IPS-20b (cell line): Measurements from ENCODE around the gene SOS1.

ENCODE experiments used
- H3K27ac ChIP-seq: one replicate; pipeline ENCODE4 v1.5.1; 2013; ENCODE audit warnings: low read length
- H3K27me3 ChIP-seq: 2 replicates; pipeline ENCODE4 v1.6.1; 2013; ENCODE audit warnings: mild to moderate bottlenecking, low read length, inconsistent platforms; ENCODE audit not compliant: insufficient read depth
- H3K36me3 ChIP-seq: 2 replicates; pipeline ENCODE4 v1.6.1; 2013; ENCODE audit warnings: low read depth, mild to moderate bottlenecking, inconsistent platforms, low read length, moderate library complexity; ENCODE audit not compliant: insufficient read depth
- H3K4me1 ChIP-seq: 2 replicates; pipeline ENCODE4 v1.6.1; 2013; ENCODE audit warnings: mild to moderate bottlenecking, control low read depth, inconsistent platforms, low read length, moderate library complexity; ENCODE audit not compliant: insufficient read depth
- H3K4me3 ChIP-seq: 2 replicates; pipeline ENCODE4 v1.5.1; 2013; ENCODE audit warnings: mild to moderate bottlenecking, low read length, inconsistent platforms
- H3K9ac ChIP-seq: 2 replicates; pipeline ENCODE4 v1.6.1; 2013; ENCODE audit warnings: low read depth, mild to moderate bottlenecking, inconsistent platforms, low read length, moderate library complexity
- H3K9me3 ChIP-seq: 2 replicates; pipeline ENCODE4 v1.6.1; 2013; ENCODE audit warnings: mild to moderate bottlenecking, low read depth, low read length, inconsistent platforms; ENCODE audit not compliant: insufficient read depth

SOS1 gene

GRCh38 chr2:39136799-39137198 lies 15.9 kb upstream of the SOS1 start:
- Histone ChIP-seq H3K9ac (no peak overlapping the region), H3K4me1 (peaks cover 5% of the 10 kb centered on the region; the same call in 1 of the 2 replicates), H3K36me3 (no peaks in the 10 kb centered on the region), H3K9me3 (no peaks in the 10 kb centered on the region), H3K27me3 (no peaks in the 10 kb centered on the region), H3K4me3 (no peak overlapping the region), H3K27ac (no peak overlapping the region)

- Histone ChIP-seq H3K4me3 (no peak overlapping the region), H3K27ac (no peak overlapping the region)
Observed at GRCh38 chr2:39135690-39136259, 14.9 kb upstream of the SOS1 start.

GRCh38 chr2:39133215-39133851 lies 12.5 kb upstream of the SOS1 start:
- Histone ChIP-seq H3K27ac (no peak overlapping the region), H3K4me1 (no peaks in the 10 kb centered on the region), H3K27me3 (no peaks in the 10 kb centered on the region), H3K36me3 (no peaks in the 10 kb centered on the region), H3K4me3 (no peak overlapping the region), H3K9ac (no peak overlapping the region), H3K9me3 (no peaks in the 10 kb centered on the region)

More at GRCh38 chr2:39135690-39136259, 14.9 kb upstream of the SOS1 start:
- Histone ChIP-seq H3K36me3 (no peaks in the 10 kb centered on the region), H3K4me1 (no peaks in the 10 kb centered on the region), H3K27me3 (no peaks in the 10 kb centered on the region), H3K9me3 (no peaks in the 10 kb centered on the region), H3K9ac (no peak overlapping the region)

- H3K36me3 ChIP-seq = no peaks in the 10 kb centered on the region
- H3K4me1 ChIP-seq = no peaks in the 10 kb centered on the region; the same call in 1 of the 2 replicates
- no peaks in the 10 kb centered on the region for H3K9me3 ChIP-seq
- no peak overlapping the region for H3K4me3 ChIP-seq
- no peaks in the 10 kb centered on the region for H3K27me3 ChIP-seq
- H3K9ac ChIP-seq = no peak overlapping the region
- H3K27ac ChIP-seq = no peak overlapping the region
Observed at GRCh38 chr2:39128919-39129391, 8.1 kb upstream of the SOS1 start.

GRCh38 chr2:39127973-39128372 lies 7.1 kb upstream of the SOS1 start:
- H3K9ac ChIP-seq = no peak overlapping the region

GRCh38 chr2:39124746-39125057 lies 3.9 kb upstream of the SOS1 start:
- H3K27ac ChIP-seq = peak overlapping the region; percentile 66
- H3K4me1 ChIP-seq = peaks cover 4% of the 10 kb centered on the region; the same call in 1 of the 2 replicates
- no peaks in the 10 kb centered on the region for H3K9me3 ChIP-seq
- H3K4me3 ChIP-seq = peak overlapping the region; percentile 99
- peak overlapping the region; percentile 94 for H3K9ac ChIP-seq
- no peaks in the 10 kb centered on the region for H3K27me3 ChIP-seq
- no peaks in the 10 kb centered on the region for H3K36me3 ChIP-seq

More at GRCh38 chr2:39127973-39128372, 7.1 kb upstream of the SOS1 start:
- H3K9me3 ChIP-seq = no peaks in the 10 kb centered on the region
- H3K36me3 ChIP-seq = no peaks in the 10 kb centered on the region
- H3K4me3 ChIP-seq = no peak overlapping the region
- no peaks in the 10 kb centered on the region for H3K27me3 ChIP-seq
- H3K4me1 ChIP-seq = no peaks in the 10 kb centered on the region; the same call in 1 of the 2 replicates
- H3K27ac ChIP-seq = no peak overlapping the region

- H3K27ac ChIP-seq = peak overlapping the region; percentile 99
- H3K9me3 ChIP-seq = no peaks in the 10 kb centered on the region
- H3K4me3 ChIP-seq = peak overlapping the region; percentile 99
- H3K4me1 ChIP-seq = peaks cover 7% of the 10 kb centered on the region; the same call in 1 of the 2 replicates
- H3K36me3 ChIP-seq = no peaks in the 10 kb centered on the region
- no peaks in the 10 kb centered on the region for H3K27me3 ChIP-seq
- H3K9ac ChIP-seq = peak overlapping the region; percentile 94
Observed at GRCh38 chr2:39124000-39124745, 3.3 kb upstream of the SOS1 start.

GRCh38 chr2:39123436-39123999 lies 2.7 kb upstream of the SOS1 start:
- Histone ChIP-seq H3K4me1 (peaks cover 14% of the 10 kb centered on the region), H3K27ac (peak overlapping the region; percentile 99), H3K27me3 (no peaks in the 10 kb centered on the region)

GRCh38 chr2:39121523-39122063 lies 742 bp upstream of the SOS1 start:
- Histone ChIP-seq H3K9ac (peak overlapping the region; percentile 90), H3K4me1 (peaks cover 20% of the 10 kb centered on the region), H3K36me3 (no peaks in the 10 kb centered on the region), H3K4me3 (peak overlapping the region; percentile 78), H3K27me3 (no peaks in the 10 kb centered on the region), H3K27ac (peak overlapping the region; percentile 98), H3K9me3 (no peaks in the 10 kb centered on the region)

More at GRCh38 chr2:39123436-39123999, 2.7 kb upstream of the SOS1 start:
- H3K36me3 ChIP-seq = no peaks in the 10 kb centered on the region
- no peaks in the 10 kb centered on the region for H3K9me3 ChIP-seq
- peak overlapping the region; percentile 99 for H3K4me3 ChIP-seq
- H3K9ac ChIP-seq = peak overlapping the region; percentile 93

- peak overlapping the region; percentile 90; the same call in 1 of the 2 replicates for H3K9ac ChIP-seq
- no peaks in the 10 kb centered on the region for H3K27me3 ChIP-seq
- H3K27ac ChIP-seq = no peak overlapping the region
- peaks cover 11% of the 10 kb centered on the region; the same call in 1 of the 2 replicates for H3K36me3 ChIP-seq
- peaks cover 20% of the 10 kb centered on the region for H3K4me1 ChIP-seq
- H3K9me3 ChIP-seq = no peaks in the 10 kb centered on the region
- H3K4me3 ChIP-seq = peak overlapping the region; percentile 82; the same call in 1 of the 2 replicates
Observed at GRCh38 chr2:39120521-39120770, 405 bp downstream of the SOS1 start.

- peaks cover 20% of the 10 kb centered on the region for H3K4me1 ChIP-seq
Observed at GRCh38 chr2:39119732-39120520, 925 bp downstream of the SOS1 start.

More at GRCh38 chr2:39119732-39120520, 925 bp downstream of the SOS1 start:
- no peaks in the 10 kb centered on the region for H3K9me3 ChIP-seq
- peaks cover 13% of the 10 kb centered on the region; the same call in 1 of the 2 replicates for H3K36me3 ChIP-seq
- peak overlapping the region; percentile 78 for H3K9ac ChIP-seq
- peak overlapping the region; percentile 82 for H3K4me3 ChIP-seq
- no peak overlapping the region for H3K27ac ChIP-seq
- H3K27me3 ChIP-seq = no peaks in the 10 kb centered on the region
